ENCODE measurements around the gene LIPT1.
"Not testable (repeated sequence)": the region's sequence is repeated elsewhere in the genome, so short reads cannot be mapped to it uniquely, and the experiment has no call there.

Gene LIPT1

DNA sequence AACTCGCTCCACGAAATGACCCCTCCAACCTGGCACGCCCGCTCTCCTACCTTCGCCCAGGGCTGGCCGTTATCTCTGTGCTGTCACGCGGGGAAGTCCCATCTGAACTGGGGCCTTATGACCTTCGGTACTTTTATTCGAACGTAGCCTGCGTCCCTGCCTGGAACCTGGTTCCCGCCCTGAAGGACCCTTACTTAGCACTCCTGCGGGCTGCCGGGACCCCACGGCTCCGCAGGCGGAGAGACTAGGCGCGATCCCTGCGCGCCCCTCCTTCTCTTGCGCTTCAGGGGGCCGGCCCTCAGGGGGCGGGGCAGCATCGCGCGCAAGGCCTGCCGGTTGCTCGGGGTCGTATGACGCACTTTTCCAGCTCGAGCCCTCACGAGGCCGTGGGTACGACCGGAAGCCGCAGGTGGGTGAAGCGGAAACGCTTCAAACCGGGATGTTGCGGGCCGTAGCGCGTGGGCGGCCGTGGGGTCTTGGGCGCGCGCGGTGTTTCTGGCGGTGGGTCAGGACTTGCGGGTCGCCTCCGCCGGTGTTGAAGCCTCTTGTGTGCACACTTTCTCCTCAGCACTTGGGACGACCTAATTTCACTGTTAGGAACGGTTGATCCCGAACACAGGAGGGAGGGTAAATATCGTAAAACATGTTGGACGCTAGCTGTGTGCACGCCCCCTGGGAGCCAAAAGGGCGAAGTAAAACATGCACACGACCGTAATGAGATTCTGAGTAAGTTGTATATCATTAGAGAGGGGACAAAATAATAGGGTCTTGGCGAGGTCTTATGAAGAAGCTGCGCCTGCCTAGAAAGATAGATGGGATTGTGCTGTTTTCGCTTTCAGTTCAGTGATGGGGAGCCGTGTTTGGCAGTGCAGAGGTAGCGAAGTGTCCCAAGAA, at the start of gene LIPT1, which contains the start of gene TSGA10:
TSS of gene LIPT1 (plus strand) at position 325 of the 894 bp plus-strand sequence. CDS start 6,991 bp downstream, outside the sequence.
TSS of gene TSGA10 (minus strand) at position 300 of the 894 bp plus-strand sequence. CDS start 45,503 bp downstream, outside the sequence.
- peak; percentile 93 for DNase-seq (ENCODE audit: low spot score)

DNA sequence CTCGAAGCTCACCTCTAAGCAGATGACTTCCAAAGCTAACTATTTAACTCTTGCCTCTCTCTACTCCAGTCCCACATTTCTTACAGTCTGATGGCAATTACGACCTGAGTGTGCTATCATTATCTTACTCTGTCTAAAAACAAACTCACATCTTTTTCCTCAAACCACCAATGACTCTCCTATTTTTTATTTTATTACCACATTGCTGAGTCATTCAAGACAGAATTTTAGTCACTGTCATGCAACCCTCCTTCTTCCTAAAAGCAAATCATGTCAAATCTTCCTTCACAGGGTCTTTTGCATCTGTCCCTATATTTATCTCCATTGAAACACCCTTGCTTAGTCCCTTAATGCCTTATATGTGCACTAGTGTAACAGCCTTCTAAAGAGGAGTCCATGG, 47.9 kb upstream of the LIPT1 start:
- DNase-seq (ENCODE audit: low spot score), result no peak

DNA sequence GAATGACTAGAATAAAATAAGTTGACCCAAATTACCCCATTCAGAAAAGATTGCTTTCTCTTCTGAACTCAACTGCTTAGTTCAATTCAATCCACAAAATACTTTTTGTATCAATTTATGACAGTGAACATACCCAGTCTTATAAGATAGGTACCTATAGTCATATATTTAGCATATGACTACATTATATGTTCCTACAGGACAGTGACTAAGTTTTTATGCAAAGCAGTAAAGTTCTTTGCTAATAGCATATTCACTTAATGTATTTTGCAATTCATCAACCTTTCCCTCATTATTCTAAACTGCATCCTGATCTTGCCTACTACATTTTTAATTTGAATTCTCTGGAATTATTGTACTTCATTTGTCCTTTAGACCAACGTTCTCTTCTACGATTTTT, 43.5 kb upstream of the LIPT1 start:
- no peak for DNase-seq (ENCODE audit: low spot score)

DNA sequence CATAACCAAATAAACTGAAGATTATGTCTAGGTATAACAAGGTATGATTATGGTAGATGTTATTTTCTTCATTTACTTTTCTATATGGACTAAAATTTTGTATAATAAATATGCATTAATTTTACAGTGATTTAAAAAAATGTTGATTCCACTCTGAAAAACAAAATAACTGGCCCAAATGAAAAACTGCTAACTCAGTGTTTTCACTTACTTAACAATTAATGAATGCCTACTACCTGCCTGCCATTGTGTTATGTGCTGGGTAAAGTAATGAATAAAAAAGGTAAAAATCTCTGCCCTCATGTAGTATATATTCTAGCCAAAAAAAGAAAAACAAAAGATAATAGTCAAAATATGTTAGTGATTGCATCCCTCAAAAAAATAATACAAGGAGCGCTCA, 42.8 kb upstream of the LIPT1 start:
- DNase-seq (ENCODE audit: low spot score), result no peak

DNA sequence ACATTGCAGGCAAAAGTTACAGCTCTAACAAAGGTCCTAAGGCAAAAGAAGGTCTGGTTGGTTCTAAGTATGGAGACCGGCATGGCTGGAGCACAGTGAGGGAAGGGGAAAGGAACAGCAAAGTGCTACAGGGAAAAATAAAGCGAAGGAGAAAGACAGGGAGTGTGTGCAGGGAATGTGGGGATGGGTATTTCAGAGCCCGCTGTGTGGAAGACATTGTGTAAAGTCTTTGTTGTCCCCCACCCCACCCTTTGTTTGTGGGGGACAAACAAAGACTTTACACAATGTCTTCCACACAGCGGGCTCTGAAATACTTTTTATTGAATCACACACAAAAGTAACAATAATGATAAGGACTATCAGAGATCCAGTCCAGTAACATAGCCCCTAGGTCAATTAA, 42.1 kb upstream of the LIPT1 start:
- DNase-seq (ENCODE audit: low spot score), result no peak

DNA sequence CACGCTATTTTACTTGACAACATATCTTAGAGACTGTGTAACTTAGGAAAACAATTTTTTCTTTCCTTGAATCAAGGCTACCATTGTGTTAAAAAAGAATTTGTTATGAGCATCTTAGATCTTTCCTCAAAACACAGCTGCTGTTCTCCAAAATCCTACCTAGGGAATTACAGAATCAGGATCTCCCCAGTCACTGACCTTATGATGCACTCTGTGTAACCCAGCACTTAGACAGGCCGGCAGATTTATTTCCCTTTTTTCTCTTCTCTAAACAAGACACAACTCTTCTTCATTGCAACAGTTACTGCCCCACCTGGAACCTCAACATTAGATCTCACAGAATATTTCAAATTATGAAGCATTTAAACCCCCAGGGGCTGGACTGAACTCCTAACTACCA, 26.8 kb upstream of the LIPT1 start:
- DNase-seq (ENCODE audit: low spot score), result no peak

DNA sequence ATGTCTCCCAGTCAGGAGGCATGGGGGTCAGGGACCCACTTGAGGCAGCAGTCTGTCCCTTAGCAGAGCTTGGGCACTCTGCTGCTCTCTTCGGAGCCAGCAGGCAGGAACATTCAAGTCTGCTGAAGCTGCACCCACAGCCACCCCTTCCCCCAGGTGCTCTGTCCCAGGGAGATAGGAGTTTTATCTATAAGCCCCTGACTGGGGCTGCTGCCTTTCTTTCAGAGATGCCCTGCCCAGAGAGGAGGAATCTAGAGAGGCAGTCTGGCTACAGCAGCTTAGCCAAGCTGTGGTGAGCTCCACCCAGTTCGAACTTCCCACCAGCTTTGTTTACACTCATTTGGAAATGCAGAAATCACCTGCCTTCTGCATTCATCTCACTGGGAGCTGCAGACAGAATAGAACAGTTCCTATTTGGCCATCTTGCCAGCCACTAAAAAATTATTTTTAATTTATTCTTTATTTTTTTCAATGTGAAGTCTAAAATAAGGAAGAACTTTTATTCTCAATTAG, 19.7 kb upstream of the LIPT1 start:
- not testable (repeated sequence) for DNase-seq (ENCODE audit: low spot score)

DNA sequence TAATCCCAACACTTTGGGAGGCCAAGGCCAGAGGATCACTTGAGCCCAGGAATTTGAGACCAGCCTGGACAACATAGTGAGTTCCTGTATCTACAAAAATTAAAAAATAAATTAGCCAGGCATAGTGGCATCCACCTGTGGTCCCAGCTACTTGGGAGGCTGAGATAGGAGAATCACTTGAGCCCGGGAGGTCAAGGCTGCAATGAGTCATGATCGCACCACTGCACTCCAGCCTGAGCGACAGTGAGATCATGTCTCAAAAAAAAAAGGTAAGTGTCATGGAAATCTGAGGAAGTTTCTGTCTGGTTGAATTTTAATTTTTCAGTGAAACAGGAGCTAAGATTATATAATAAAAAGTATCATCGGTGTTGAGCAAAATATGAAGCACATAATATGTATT, 15.8 kb upstream of the LIPT1 start:
- no peak for DNase-seq (ENCODE audit: low spot score)

DNA sequence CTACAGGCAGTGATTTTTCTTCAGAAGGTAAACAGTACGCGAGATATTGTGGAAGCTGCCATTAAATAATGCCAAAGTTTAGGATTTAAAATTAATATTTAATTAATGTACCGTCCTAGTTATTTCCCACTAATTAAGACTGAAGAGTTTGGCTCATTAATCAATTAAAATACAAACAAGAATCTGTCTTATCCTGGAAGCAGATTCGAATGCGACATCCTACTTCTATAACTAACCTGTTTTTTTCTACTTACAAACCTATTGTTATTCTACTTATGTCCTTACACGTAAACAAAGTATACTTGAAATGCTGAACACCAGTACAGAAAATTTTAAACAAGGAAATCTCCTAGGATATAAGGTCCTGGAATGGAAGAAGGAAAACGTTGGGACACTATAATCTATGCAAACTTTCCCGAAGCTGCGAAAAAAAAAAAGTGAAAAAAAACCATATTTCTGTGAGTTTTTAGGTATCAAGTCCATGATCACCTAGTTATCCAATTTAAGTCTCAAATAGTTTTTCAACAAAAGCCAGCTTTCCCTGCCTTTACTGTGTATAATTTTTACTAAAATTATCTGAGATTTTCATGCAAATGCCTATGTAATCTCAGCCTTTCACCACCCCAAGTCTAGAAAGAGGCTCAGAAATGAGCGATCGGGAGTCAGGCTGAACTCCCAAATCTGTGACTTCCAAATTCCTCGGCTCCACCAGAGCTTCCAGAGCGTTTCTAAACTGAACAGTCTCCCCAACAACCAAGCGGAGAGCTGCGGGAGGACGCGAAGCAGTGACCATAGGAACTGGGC, 14.5 kb upstream of the LIPT1 start:
- DNase-seq (ENCODE audit: low spot score), result no peak

DNA sequence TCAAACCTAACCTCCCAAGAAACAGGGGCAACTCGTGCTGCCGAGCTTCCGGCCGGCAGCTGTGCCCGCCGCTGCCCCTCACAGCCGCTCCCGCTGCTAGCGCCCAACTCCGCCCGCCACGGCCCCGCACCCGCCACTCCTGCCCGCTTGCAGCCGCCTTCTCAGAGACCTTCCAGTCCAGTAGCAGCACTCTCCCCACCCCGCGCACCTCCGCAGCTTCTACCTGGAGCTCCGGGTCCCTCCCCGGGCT, 14.0 kb upstream of the LIPT1 start:
- DNase-seq (ENCODE audit: low spot score), result no peak

DNA sequence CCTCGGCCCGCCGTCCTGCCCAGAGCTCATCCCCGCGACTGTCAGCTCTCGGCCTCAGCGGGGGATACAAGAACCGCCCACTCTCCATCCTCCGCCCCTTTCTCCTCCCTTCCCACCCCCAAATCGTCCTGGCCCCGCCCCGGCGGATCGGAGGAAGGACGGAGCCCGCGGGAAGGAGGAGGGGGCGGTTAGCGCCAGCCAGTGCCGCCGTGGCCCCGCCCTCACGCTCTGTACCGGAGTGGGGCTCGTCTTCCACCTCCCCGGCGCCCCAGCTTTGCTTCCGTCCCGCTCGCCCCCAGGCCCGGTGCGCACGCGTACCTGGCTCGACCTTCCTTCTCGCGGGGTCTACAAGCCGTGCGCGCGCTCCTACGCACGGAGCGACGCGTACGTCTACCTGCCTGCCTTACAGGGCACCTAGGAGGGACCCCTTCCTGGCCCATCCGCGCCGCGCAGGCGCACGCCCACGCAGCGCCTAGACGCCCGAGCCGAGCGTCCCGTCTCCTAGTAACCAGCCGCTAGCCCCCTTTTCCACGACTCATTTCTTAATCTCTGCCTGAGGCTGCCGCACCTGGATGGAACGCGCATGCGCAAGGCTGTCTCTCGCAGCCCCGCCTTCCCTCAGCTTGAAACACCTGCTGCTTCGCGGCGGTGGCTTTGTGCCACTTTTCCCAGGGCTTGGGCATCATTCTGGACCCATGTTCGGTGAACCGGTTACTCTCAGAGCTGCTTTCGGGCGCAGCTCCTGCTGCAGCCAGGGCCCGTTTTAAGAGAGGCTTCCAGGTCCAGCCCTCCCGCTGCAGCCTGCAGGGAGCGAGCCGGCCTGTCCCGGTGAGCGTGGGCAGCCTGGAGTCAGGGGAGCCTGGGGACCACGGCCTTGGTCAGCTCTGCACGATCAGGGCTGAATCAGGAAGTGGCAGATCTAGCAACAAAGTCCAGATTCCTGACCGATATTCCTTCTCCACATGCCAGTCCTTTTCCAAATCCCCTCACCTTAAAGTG, 13.4 kb upstream of the LIPT1 start, which contains the start of gene C2orf15:
TSS of gene C2orf15 (plus strand) at position 598 of the 999 bp plus-strand sequence. CDS start 8,852 bp downstream, outside the sequence.
- DNase-seq (ENCODE audit: low spot score), result peak; percentile 91

DNA sequence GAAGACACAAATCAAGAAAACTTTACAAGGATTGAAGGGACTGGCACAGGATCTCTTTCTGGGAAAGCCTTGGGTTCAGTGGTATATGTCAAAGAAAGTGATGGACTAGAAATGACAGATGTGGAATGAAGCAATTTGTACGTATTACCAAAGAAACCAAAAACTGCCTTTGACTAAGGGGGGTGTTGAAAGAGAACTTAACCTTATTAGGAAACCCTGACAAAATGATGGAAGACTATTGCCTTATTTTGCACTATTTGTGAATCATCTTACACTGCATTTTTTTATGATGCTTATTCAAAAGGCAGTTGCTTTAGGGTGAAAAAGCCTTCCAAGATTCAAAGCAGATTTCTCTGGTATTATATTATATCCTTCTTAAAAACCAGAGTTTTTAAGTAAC, 4.1 kb upstream of the LIPT1 start:
- no peak for DNase-seq (ENCODE audit: low spot score)

DNA sequence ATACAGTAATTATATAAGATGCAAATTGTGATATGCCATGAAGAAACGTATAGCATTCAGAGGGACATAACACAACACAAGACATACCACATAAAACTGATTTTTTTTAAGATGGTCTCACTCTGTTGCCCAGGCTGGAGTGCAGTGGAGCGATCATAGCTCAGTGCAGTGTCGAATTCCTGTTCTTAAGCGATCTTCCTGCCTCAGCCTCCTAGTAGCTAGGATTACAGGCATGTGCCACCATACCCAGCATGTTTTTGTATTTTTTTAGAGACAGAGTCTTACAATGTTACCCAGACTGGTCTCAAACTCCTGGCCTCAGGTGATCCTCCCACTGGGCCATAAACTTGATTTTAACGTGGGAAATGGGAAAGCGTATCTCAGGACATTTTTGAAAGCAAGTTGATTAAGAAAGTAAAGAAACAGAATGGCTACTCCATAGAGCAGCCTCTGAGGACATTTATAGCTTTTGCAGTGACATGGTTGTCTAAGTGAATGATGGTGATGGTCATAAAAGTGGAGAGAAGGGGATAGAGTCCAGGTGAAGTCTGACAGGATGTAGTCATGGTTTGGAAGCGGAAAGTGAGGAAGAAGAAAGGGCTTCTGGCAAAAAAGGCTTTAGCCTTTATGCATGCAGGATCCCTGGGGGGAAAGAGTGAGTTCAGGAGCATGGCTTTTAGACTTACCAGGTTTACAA, 2.4 kb upstream of the LIPT1 start:
- no peak for DNase-seq (ENCODE audit: low spot score)

DNA sequence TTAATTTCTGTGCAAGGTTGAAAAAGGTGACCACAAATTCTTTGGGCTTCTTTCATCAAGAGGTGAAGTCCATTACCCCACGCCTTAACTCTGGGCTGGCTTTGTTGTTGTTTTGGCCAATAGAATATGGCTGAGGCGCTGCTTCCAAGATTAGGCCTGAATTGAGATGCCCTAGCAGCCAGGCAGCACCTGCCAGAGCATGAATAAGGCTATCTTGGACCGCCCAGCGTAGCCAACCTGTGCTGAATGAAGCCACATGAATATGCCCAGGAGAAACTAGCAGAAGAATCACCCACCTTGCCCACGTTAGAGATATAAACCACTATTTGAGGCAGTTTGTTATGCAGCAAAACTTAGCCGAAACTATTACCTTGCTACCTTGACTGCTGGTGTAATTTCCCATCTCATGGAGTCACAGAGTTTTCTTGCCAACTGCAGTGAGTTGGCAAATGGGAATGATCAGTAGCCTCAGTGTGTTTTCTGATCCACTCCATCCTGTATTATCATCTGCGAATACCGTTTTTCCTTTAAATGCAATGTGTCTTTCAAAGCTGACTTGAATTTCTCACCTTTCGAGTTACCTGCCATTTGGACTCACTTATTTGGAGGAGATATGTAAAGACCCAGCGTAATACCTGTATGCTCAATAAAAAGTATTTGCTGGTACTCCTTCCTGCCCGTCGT, 704 bp upstream of the LIPT1 start:
- no peak for DNase-seq (ENCODE audit: low spot score)

DNA sequence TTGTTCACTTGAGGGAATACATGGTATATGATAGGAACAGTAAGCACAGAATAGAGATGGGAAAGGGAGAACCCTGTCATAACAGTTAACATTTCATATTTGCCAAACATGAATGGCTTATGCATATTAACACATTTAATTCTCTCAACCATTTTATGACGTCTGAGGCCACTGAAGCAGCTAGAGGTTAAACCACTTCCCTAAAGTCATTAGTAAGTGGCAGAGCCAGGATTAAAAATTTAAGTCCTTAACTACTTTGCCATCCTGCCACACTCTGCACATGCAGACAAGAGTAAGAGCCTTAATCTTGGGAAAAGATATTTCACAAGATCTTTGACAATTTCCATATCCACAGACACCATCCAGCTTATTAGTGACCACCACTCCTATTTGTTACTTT, 2.1 kb downstream of the LIPT1 start:
- DNase-seq (ENCODE audit: low spot score), result no peak

DNA sequence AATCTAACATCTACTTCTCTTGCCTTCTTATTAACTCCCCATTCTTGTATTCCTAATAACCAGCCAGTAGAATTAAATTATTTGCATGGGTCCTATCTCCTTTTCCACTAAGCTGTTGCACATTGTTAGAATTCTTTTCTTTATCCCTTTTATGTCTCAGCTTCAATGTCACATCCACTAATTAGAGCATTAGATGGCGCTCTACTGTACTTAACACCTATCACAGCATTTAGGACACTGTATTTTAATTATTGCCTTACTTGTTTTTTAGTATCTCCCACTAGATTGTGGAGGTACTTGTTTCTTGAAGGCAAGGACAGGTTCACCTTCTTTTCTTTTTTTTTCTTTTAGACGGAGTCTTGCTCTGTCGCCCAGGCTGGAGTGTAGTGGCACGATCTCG, 3.8 kb downstream of the LIPT1 start:
- DNase-seq (ENCODE audit: low spot score), result no peak

DNA sequence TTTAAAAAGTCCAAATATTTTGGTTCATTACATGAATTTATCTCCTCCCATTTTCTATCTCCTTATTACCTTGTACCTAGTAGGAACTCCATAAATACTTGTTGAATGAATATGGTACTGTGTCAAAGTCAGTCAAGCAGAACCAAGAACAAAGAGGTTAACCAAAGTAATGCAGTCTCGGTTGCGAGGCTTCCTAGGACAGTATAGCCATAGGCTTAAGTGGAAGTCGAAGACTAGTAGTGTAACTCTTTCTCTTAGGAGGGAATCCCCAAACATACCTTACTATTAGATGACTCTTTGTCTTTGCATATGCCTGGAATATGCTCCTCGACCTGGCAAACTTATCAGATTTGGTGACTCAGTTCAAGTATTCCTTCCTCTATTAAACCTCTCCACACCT, 4.8 kb downstream of the LIPT1 start:
- no peak for DNase-seq (ENCODE audit: low spot score)

DNA sequence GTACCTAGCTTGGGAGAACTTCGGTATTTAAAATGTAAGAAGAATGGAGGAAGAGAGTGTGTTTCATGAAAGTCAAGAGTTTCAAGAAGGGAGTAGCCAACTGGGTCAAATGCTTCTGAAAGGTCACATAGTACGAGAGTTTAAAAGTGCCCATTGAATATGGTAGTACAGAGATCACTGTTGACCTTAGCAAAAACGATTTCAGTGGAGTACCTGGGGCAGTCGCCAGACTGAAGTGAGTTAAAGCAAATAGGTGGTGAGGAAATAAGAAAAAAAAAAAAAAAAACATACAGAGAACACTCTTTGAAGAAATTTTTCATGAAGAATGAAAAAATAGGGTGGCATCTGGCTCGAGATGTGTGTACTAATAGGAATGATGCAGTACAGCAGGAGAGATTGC, 11.5 kb downstream of the LIPT1 start:
- no peak for DNase-seq (ENCODE audit: low spot score)

DNA sequence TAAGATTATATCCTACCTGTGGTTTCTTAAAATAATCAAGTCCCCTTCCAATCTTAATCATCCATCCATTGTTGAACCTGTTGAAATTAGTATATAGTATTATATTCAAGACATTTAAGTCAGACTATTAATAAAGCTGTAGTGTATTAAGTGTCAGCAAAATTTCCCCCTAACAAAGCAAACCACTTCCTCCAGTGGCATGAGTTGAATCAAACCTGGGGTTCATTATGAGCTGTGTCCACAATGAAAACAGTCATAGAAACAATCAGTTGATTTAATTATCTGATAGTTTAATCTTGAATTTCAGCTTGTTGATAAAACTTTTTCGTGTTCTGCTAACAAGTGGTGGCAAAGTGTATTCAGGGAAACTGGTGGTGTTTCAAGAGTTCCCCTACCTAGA, 14.8 kb downstream of the LIPT1 start:
- DNase-seq (ENCODE audit: low spot score), result no peak

DNA sequence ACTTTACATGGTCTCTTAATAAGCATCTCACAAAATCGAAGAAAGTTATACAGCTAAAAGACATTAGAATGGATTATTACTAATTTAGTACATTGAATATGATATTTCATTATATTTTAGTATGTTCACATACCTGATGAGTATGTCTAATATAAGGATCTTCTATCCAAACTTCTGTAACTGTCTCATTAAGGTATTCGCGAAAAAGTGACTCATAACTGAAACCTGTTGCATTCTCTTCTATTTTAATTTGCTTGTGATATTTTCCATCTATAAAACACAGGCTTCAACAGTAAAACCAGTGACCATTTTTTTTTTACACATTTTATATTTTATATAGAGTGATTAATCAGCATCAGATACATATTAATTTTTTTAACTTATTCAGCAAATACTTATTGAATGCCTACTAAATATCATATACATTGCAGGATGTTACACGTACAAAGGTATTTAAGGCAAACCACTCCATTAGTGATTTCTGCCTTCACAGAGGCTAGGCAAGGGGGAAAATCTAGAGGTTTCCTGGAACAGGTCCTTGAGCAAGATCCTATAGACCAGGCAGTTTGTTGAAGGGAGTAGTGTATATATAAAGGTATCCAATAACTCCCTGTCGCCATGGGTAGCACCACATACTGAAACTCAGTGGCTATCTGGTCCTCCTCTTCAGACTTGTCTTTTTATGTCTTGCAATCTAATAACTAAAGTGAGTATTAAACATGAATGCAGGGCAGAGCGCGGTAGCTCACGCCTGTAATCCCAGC, 16.8 kb downstream of the LIPT1 start:
- DNase-seq (ENCODE audit: low spot score), result no peak
